CD1c-positive myeloid dendritic cell (primary cell): ENCODE measurements around the gene ANK3.

Experiments
- DNase-seq: peaks from one replicate; pipeline ENCODE4 v3.0.0-alpha.2; 2016; ENCODE audit errors: extremely low spot score

The ANK3 gene

DNA sequence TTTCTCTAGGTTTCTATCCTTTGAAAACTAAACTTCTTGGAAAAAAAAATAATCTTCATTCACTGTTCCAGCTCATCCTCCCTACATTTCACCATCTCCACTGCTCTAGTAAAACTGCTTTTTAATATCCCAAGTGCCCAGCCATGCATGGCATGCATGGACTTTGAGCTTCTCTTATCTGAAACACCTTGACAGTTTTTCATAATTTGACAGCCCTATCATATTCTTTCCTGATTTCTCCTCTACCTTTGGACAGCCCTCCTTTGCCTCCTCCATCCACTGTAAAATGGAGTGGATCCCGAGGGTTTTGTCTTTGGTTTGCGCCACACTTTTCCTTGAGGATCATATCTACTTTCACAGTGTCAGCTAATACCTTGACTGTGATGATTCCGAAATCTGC lies 212.8 kb downstream of the ANK3 start:
- DNase-seq, result no peak

DNA sequence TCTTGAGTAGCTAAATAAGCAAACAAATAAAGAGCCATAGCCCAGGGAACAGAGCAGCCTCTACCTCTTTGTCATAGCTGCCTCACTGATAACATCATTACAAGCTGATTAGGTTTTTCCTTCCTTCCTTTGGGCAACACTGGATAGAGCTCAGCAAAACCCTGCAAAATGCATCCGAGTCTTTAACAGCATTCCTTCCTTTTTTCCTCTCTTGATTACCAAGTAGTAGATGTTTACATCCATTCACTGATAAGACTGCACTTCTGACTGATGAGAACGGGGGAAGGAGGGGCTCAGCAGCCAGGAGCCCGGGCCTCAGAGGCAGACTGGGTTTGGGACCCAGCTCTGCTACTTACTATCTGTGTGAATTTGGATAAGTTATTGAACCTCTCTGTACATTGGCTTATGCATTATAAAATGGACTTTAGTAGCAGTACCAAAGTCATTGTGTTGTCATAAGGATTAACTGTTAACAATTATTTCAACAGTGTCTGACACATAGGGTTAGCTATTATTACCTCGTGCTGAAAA lies 214.2 kb downstream of the ANK3 start:
- DNase-seq, result no peak

DNA sequence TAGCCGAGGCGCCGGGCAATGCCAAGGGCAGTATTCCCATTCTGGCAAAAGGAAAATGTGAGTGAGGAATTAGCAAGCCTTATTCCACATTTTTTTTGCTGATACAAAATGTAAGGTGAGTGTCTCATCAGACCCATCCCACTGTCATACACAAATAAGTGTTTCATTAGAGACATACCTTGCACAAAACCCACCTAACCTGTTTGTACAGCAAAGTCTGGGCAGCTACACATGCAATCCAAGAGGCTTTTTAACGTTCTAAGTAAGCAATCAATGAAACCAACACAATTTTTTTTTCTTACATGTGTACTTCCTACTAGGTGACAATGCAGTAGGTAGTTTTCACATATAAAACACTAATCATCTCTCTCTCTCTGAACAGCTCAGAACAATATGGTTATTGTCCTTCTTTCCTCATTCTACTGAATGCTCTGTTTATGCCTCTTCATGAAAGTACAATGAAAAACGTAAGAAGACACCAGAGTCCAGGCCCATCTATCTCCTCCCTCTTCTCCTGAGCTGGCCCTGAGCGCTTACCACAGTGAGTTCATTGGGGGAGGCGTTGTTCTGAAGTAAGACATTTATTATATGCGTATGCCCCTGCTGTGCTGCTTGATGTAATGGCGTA lies 217.2 kb downstream of the ANK3 start:
- DNase-seq, result no peak

DNA sequence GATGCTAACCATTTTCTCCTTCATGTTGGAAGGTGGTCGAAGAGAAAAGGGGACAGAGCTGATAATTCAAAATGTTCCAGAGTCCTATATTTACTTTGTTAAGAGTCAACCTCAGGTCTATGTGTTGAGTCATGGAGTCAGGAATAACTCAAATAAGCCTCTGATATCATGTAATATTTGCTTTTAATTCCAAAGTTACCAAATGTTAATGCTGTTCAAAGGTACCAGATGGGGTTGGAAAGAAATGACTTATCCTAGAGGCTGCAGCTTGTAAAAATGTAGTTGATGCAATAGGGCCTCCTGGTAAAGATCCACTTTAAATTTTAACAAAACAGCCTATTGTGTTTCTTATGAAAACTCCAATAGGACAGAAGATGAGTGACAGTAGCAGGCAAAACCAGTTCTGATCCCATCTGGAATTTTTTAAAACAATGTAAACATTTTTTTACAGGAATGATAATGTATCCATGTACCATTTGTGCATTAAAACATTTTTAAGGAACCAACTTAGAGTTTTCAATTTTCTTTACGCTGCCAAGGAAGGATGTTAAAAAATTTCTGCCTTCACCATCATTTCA lies 218.2 kb downstream of the ANK3 start:
- no peak for DNase-seq

DNA sequence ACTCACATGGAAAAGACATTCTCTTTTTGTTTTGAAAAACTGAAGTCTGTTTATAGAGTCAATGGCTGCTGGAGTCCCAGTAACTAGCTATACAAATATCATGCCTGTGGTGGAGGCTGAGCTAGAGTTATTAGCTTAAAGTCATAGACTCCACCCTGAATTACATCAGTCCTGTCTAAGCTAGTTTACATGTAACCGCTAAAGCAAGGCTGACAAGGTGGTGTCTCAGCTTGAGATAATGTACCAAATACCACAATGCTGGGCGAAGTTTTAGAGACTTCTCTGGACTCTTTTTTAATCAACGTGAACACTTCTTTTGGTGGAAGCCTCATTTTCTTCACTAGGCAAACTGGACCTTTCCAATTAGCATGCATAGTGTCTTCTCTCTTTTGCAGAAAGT lies 219.4 kb downstream of the ANK3 start:
- DNase-seq, result no peak

DNA sequence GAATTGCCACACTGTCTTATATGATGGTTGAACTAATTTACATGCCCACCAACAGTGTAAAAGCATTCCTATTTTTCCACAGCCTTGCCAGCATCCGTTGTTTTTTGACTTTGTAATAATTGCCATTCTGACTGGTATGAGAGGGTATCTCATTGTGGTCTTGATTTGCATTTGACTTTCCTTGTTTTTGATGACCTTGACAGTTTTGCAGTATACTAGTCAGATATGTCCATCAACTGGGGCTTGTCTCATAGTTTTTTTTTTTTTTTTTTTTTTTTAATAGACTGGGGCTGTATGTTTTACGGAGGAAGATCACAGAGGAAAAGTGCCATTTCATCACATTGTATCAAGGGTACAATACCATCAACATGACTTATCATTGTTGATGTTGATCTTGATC lies 220.6 kb downstream of the ANK3 start:
- DNase-seq, result no peak

DNA sequence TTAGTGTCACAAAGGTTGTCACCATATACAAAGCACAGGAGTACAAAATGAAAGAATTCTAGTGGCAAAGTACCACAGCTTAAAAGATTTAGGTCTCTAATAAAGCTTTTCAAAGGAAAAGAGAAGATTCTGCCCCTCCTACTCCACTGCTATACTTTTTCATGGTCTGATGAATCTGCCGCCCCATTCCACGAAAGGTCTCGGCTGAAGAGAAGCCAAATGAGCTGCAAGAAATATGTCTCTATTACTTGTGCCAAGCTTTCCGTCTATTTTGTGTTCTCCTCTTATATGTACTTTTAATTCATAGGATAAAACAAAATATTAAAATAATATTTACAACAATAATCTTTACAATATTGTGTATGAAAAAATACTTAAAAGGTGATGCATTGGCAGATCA lies 222.6 kb downstream of the ANK3 start:
- no peak for DNase-seq

DNA sequence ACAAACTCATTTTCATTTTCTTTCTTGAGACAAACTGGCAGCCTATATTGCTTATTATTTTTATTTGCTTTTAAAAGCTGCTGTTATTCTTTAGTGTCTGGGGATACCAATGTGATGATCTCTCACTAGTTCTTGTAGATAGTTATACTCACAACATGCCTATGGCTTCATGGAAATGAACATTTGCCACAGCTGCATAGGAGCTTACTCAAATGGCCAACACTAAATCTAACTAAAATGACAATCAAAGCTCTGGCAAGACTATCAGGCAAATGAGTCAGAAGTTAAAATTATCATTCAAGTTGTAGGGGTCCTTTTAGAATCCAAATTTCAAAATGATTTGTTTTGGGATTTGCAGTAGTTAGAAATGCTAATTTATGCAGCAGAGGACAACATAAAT lies 225.9 kb downstream of the ANK3 start:
- no peak for DNase-seq

DNA sequence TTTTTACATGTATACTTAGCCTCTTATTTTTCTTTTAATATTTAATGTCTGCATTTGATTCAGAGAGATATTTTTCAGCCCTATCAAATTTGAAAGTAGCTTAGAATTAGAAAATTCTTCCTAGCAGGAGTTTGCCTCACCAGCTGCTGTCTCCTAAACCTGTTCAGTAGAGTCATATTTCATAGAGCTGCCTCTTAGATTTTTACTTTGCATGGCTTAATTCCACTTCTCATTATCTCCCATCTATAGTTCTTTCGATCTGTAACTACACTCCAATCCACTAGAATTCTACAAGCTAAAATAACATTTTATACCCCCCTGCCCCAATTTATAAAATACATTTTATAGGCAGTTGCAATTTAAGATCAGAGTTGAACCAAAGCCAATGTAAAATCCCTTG lies 227.0 kb downstream of the ANK3 start:
- no peak for DNase-seq

DNA sequence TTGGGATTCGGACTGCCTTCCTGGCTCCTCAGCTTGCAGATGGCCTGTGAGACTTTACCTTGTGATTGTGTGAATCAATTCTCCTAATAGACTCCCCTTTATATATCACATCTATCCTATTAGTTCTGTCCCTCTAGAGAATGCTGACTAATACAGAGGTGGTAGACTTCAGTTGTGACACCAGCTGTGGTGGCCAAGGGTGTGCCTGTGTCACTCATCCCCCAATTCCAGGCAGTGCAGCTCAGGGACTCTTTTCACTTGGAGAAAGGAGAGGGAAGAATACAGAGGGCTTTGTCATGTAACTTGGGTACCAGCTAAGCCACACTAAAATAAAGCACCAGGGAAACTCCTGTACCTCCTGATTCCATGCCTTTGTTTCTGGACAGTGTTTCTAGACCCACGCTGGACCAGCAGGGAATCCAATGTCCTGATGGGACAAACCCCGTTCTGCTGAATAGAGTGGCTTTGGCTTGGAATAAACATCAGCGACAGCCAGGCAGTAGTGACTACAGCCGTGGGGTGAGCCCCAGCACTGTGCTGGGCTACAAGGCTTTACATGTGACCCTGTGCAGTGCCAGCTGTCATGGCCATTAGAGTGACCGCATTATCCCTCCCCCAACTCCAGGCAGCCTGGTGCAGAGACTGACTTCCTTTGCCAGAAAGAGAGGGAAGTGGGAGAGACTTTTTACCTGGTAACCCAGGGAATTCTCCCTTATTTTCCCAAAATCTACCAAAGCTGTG lies 233.6 kb downstream of the ANK3 start:
- DNase-seq, result no peak

DNA sequence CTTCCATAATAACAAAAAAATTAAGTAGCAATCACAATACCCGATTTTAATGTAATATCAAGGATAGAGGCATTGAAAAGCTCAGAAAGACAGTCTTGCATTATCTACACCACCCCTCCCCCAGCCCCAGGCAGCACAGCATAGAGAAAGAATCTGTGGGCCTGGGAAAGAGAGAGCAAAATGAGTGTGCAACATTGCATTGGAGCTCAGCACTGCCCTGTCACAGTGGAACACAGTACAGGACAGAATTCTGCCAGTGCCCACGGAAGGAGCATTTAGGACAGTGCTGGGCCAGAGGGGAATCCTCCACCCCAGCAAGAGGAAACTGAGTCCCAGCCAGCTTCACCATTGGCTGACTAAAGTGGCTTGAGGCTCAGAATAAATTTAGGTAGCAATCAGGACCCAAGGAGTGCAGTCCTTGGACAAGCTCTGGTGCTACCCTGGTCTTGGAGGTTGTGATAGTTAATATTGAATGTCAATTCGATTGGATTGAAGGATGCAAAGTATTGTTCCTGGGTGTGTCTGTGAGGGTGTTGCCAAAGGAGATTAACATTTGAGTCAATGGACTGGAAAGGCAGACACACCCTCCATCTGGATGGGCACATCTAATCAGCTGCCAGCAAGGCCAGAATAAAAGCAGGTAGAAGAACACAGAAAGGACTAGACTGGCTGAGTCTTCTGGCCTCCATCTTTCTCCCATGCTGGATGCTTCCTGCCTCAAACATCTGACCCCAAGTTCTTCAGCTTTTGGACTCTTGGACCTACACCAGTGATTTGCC lies 234.4 kb downstream of the ANK3 start:
- DNase-seq, result no peak

DNA sequence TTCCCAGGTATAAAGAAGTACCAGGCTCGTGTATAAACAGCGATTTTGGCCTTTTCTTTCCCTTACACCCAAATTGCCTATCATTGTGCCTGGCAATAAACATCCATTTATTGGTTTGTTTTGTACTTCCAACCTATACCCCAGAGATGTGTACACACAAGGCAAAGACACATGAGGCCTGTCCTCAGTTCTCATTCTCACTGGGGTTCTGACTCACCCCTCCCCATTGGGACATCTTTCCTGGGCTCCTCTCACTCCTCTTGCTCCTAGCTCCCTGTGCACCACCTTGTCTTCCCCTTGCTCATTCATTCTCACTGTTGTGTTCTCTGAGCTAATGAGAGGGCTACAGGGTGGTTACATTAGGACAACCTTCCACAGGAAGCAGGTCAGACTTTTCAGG lies 240.7 kb downstream of the ANK3 start:
- DNase-seq, result no peak

DNA sequence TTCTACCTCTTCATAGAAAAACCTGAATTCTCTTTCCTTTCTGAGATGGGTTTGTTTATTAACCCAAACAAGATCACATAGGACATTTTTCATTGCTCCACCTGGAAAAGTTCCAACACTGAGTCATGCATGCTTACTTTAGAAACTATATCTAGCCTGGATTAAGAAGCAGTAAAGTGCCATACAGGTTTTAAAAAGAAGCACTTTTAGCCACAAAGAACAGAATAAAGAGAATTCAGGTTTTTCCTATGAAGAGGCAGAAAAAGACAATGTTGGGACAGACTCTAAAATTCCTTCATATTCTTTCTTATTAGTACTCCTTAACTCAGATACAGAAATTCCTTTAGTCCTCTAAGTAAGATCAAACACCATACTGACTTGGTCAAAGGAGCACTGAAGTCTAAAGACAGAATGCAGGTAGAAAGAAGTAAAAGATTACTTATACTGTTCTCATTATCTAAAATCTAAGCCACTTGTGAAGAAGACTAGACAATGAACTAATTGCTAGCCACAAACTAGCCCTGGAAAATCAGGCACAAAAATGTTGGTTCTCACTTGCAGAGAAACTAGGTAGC lies 241.3 kb downstream of the ANK3 start:
- DNase-seq, result no peak

DNA sequence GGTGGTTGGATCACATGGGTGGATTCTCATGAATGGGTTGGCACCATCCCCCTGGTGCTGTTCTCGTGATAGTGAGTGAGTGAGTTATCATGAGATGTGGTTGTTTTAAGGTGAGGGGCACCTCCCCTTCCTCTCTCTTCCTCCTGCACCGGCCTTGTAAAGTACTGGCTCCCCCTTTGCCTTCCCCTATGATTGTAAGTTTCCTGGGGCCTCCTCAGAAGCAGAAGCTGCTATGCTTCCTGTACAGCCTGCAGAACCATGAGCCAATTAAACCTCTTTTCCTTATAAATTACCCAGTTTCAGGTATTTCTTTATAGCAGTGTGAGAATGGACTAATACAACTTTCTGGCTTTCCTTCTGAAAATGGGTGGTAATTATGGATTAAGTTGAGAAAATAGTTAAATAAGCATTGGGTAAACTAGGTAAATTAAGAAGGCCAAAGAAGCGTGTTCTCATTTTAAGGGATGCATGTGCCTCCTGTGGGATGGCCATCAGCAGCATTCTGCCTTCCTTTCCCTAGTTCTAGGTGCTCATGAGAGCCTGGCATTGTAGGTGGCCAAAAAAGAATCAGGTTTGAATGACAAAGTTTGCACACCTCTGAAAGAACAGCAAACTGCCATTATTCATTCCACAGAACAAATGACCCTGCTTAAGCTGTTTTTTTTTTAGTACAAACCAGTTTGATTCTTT lies 242.0 kb downstream of the ANK3 start:
- no peak for DNase-seq

DNA sequence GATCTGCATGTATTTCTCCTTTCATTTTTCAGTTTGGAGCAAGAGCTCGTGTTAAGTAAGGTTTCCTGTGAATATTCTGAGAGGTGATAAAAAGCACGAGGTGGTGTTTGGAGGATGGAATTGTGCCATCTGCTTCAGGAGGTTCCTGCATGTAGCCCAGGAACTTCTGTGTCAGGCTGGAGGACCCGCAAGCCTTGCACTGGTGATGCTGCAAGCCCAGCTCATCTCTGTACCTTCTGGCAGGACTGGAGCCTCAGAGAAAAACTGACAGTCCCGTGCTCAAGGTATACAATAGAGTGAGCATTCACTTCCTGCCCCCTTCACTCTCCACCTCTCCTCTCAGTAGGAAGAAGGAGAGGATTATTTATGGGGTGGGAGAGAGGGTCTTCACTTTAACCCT lies 242.7 kb downstream of the ANK3 start:
- no peak for DNase-seq

DNA sequence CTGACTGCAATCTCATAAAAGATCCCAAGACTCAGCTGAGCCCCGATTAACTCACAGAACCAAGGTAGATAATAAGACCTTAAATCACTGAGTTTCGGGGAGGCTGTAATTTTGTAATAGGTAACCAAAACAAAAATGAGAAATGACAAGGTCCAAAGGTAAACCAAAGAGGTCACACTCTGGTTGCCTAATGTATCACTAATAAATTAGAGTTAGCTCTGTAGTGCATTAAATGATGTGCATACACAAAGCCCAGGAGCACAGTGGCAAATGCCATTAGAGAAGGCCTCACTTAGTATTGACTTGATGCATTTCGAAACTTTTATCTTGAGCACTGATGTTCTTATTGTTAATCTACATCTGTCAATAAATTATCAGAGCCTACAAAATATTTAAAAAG lies 245.6 kb downstream of the ANK3 start:
- DNase-seq, result no peak

DNA sequence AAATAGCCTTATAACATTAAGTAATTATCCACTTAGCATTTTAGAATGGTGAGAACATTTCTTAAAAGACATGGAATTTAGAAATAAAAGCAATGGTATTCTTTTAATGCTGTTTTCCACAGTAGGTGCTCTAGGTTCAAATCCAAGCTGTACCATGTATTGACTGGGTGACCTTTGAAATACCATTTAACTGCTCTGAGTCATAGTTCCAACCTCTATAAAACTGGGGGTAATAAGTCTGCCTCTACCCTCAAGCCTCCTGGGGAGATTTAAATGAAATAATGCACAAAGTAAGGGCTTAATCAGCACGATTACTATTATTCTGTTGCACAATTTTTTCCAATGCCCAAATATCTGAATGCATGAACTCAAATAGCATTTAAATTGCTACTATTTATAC lies 246.9 kb downstream of the ANK3 start:
- no peak for DNase-seq

DNA sequence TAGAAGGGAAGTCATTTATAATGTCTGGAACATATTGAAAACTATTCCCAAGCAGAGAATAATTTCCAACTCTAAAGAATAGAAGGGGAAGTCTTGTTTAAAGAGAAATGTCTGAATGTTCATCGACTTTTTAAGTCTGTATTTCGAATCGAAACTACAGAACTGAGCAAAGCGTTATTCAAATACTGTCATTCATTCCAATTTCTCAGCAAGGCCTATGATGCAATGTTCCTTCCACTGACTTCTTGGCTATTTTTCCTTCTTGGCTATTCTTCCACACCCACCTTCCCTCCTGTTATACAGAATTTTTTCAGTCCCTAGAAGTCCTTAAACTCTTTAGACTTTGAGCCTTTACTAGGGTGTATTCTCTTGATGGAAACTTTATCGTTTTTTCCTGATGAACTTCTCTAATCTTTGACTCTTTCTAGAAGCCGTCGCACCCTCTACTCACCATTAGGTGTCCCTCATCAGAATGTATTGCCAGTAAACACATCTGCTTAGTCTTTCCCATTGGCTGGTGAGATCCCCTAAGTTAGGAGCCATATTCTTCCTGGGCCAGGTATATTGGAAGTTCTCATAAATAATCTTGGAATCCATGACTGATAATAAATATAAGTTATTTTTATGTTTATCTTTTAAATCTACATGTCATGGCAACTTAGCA lies 247.6 kb downstream of the ANK3 start:
- no peak for DNase-seq

DNA sequence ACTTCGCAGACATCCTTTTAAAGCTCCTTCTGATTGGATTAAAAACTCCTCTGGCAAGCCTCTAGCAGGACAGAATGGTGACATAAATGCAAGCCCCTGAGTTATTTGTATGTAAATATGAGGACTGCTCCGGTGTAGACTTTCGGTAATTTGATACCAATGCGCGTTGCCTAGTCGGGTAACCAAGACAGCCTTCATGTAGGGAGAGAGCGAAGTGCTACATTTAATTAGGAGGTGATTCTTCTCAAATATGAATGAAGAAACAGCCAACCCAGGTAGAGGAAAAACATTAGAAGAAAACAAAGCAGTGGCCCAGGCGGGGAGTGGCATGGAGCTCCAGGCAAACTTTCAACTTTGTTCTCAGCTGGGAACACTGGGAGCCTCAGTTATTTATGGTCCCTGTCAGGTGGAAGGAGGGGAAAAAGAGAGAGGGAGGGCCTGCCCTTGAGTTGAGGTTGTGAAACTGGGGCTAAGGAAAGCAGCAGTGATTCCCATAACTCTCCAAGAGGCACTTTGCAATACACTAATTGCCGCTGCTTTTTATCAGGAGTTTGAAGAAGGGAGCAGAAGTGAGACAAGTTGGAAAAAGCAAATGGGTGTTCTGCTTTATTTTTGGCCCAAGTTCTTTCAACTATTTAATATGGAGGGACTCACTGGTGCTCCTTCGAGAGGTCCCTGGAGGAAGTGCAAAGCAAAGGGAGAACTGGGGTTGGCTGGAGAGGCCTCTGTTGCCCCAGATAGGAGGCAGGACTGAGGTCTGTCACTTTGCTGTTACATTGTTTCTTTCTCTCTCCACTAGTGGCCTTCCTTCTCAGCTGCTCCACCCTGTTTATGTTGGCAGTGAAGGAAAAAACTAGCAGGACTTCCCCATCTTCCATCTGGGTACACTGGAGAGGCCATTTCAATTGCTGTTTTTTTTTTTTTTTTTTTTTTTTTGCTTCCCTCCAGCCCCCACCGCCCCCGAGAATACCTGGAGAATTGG lies 248.7 kb downstream of the ANK3 start:
- no peak for DNase-seq
